HCT116 (cell line): Measurements from ENCODE around the gene PPP1CB. TPM values are rescaled to one million over a fixed set of nuclear protein-coding genes. Genes with fewer than 3 reads are reported as not detected.

ENCODE experiments used
- ATAC-seq: fragments of 200-7000 bp; cut with Tn5 transposase; 2 replicates; pipeline ENCODE4 v1.9.1; 2020; ENCODE audit warnings: mild to moderate bottlenecking, moderate library complexity
- BruUV-seq: library from RNA; stranded (reverse); fragments of 400-500 nt; replicated peaks from 2 replicates; lab custom pipeline; 2021; lab: Mats Ljungman, UMichigan
- CTCF ChIA-PET: fragments of 300-600 bp; sonication (Branson Sonifier 250); formaldehyde crosslinking; loops from one replicate; lab custom pipeline; 2021; ENCODE audit warnings: antibody characterized with exemption; lab: Charles Lee
- POLR2A ChIA-PET: fragments of 300-600, 350-600 bp; sonication (Branson Sonifier 250); formaldehyde crosslinking; loops from one replicate; lab custom pipeline; 2021; ENCODE audit warnings: antibody characterized with exemption; lab: Charles Lee
- RAD21 ChIA-PET, 2 experiments: fragments of 300-600 bp; sonication (Branson Sonifier 250); formaldehyde crosslinking; loops; one replicate each; lab custom pipeline; 2023; ENCODE audit warnings: low total read pairs in 2 of 2; ENCODE audit not compliant: uncharacterized antibody in 2 of 2, unreplicated experiment in 2 of 2, low non-redundant PET in 1 of 2; lab: Charles Lee
- DNase-seq: peaks from one replicate; pipeline ENCODE4 v3.0.0-alpha.2; 2010; ENCODE audit warnings: low read depth, low spot score
- H2AFZ ChIP-seq: fragments of 200-600 bp; shearing (Covaris generic), sonication (generic); 2 replicates; pipeline ENCODE4 v1.6.1; 2017; ENCODE audit warnings: low read depth, mixed run types, mixed read lengths, antibody characterized with exemption, low read length; ENCODE audit not compliant: poor library complexity, severe bottlenecking
- H3K27ac ChIP-seq: 2 replicates; pipeline ENCODE4 v1.5.1; 2012; ENCODE audit warnings: low read depth, low read length
- H3K27me3 ChIP-seq: fragments of 200-600 bp; sonication (generic); 2 replicates; pipeline ENCODE4 v1.6.1; 2016; ENCODE audit warnings: mixed run types, low read length, mixed read lengths; ENCODE audit not compliant: insufficient read depth
- H3K36me3 ChIP-seq, 2 experiments: fragments of 200-500 bp in 1 of 2; fragments of 200-600 bp in 1 of 2; sonication (Bioruptor generic) in 1 of 2; sonication (generic) in 1 of 2; 2 replicates each; pipeline versions ENCODE4 v1.5.1 to v1.6.1; 2014 to 2016; ENCODE audit warnings: low read length in 2 of 2, inconsistent platforms in 1 of 2, mixed read lengths in 1 of 2, mixed run types in 1 of 2; ENCODE audit not compliant: insufficient read depth in 2 of 2, control insufficient read depth in 1 of 2
- H3K4me1 ChIP-seq, 2 experiments: fragments of 200-600 bp in 1 of 2; sonication (generic) in 1 of 2; 2 replicates each; pipeline versions ENCODE4 v1.5.1 to v1.6.1; 2012 to 2017; ENCODE audit warnings: low read length in 2 of 2, inconsistent platforms in 1 of 2, mild to moderate bottlenecking in 1 of 2, mixed read lengths in 1 of 2, mixed run types in 1 of 2, moderate library complexity in 1 of 2; ENCODE audit not compliant: insufficient read depth in 2 of 2, control insufficient read depth in 1 of 2
- H3K4me2 ChIP-seq: fragments of 200-600 bp; sonication (generic); 2 replicates; pipeline ENCODE4 v1.6.1; 2017; ENCODE audit warnings: mixed run types, low read length, mixed read lengths
- H3K4me3 ChIP-seq, 2 experiments: fragments of 200-600 bp in 1 of 2; sonication (generic) in 1 of 2; replicated peaks in 1 of 2; 2 replicates each; pipeline ENCODE4 v1.5.1; 2011 to 2016; ENCODE audit warnings: low read length in 2 of 2, control low read depth in 1 of 2, low read depth in 1 of 2, mild to moderate bottlenecking in 1 of 2, mixed read lengths in 1 of 2, mixed run types in 1 of 2
- H3K79me2 ChIP-seq: fragments of 200-600 bp; sonication (generic); 2 replicates; pipeline ENCODE4 v1.6.1; 2017; ENCODE audit warnings: mild to moderate bottlenecking, mixed run types, low read length, moderate library complexity, mixed read lengths; ENCODE audit not compliant: insufficient read depth
- H3K9ac ChIP-seq: fragments of 200-600 bp; sonication (generic); 2 replicates; pipeline ENCODE4 v1.6.1; 2016; ENCODE audit warnings: low read length, mixed read lengths
- H3K9me2 ChIP-seq: fragments of 200-600 bp; sonication (generic), shearing (Covaris generic); 2 replicates; pipeline ENCODE4 v1.6.1; 2017; ENCODE audit warnings: mixed run types, mild to moderate bottlenecking, moderate library complexity; ENCODE audit not compliant: insufficient read depth
- H3K9me3 ChIP-seq, 2 experiments: fragments of 200-500 bp in 1 of 2; fragments of 200-600 bp in 1 of 2; sonication (Bioruptor generic) in 1 of 2; sonication (generic) in 1 of 2; 2 replicates each; pipeline ENCODE4 v1.6.1; 2014 to 2017; ENCODE audit warnings: low read length in 2 of 2, mixed read lengths in 2 of 2, inconsistent platforms in 1 of 2, low read depth in 1 of 2, mild to moderate bottlenecking in 1 of 2, mixed run types in 1 of 2, moderate library complexity in 1 of 2; ENCODE audit not compliant: control insufficient read depth in 1 of 2, insufficient read depth in 1 of 2
- H4K20me1 ChIP-seq: fragments of 200-600 bp; sonication (generic), shearing (Covaris generic); 2 replicates; pipeline ENCODE4 v1.6.1; 2017; ENCODE audit warnings: mixed run types, mild to moderate bottlenecking, moderate library complexity; ENCODE audit not compliant: insufficient read depth
- CBX3 ChIP-seq: IDR thresholded peaks from 2 replicates; pipeline ENCODE4 v1.6.1; 2012; ENCODE audit warnings: low read depth
- CEBPB ChIP-seq: IDR thresholded peaks from 2 replicates; pipeline ENCODE4 v1.6.1; 2012; ENCODE audit warnings: low read depth
- CTCF ChIP-seq, 3 experiments: fragments of 200-600 bp in 1 of 3; sonication (generic) in 1 of 3; IDR thresholded peaks in 2 of 3; conservative IDR thresholded peaks in 1 of 3; 2 replicates each; pipeline ENCODE4 v1.5.1; 2012 to 2017; ENCODE audit warnings: low read depth in 2 of 3, low read length in 2 of 3, antibody characterized with exemption in 1 of 3, borderline replicate concordance in 1 of 3, control low read depth in 1 of 3, mild to moderate bottlenecking in 1 of 3, mixed read lengths in 1 of 3, mixed run types in 1 of 3, moderate library complexity in 1 of 3; ENCODE audit not compliant: insufficient read depth in 1 of 3
- EGR1 ChIP-seq: IDR thresholded peaks from 2 replicates; pipeline ENCODE4 v1.6.1; 2012; ENCODE audit warnings: low read depth
- ELF1 ChIP-seq: IDR thresholded peaks from 2 replicates; pipeline ENCODE4 v1.6.1; 2012; ENCODE audit warnings: low read depth, borderline replicate concordance
- EZH2 ChIP-seq: fragments of 200-600 bp; sonication (generic); IDR thresholded peaks from 2 replicates; pipeline ENCODE4 v1.6.1; 2017; ENCODE audit warnings: antibody characterized with exemption, mixed run types
- POLR2A ChIP-seq: IDR thresholded peaks from 2 replicates; pipeline ENCODE4 v1.7.0; 2011; ENCODE audit warnings: borderline replicate concordance; ENCODE audit not compliant: insufficient read depth, insufficient read length; ENCODE audit errors: extremely low read depth
- SIN3A ChIP-seq: IDR thresholded peaks from 2 replicates; pipeline ENCODE4 v1.6.1; 2012; ENCODE audit warnings: low read depth
- SP1 ChIP-seq: IDR thresholded peaks from 2 replicates; pipeline ENCODE4 v1.6.1; 2012; ENCODE audit warnings: low read depth
- SRF ChIP-seq: IDR thresholded peaks from 2 replicates; pipeline ENCODE4 v1.6.1; 2012; ENCODE audit warnings: low read depth
- TCF7L2 ChIP-seq: IDR thresholded peaks from 2 replicates; pipeline ENCODE4 v1.7.0; 2011; ENCODE audit warnings: borderline replicate concordance, inconsistent platforms; ENCODE audit not compliant: insufficient read depth, insufficient read length; ENCODE audit errors: extremely low read depth
- ZFX ChIP-seq: fragments of 450-650 bp; IDR thresholded peaks from 2 replicates; pipeline ENCODE4 v1.6.1; 2017
- intact Hi-C: fragments of 100-400 bp; cut with micrococcal nuclease; formaldehyde crosslinking; loops from 2 replicates; pipeline ENCODE4 v1.10.0; 2022
- total RNA-seq: library from RNA; stranded (reverse); gene quantifications from one replicate; pipeline ENCODE4 v1.2.1, GENCODE V29; 2021; ENCODE audit not compliant: unreplicated experiment

The PPP1CB gene
- total RNA-seq, 1 experiment from 2014 or later = 174 TPM

GRCh38 chr2:28768422-28768821 lies 16.8 kb downstream of the PPP1CB start:
- ChIA-PET POLR2A (no interaction called here), RAD21 (no interaction called here), CTCF (no interaction called here)
- ATAC-seq = no peak
- no peaks in the 10 kb centered on the region for H3K9me2 ChIP-seq
- no peak overlapping the region for H3K9ac ChIP-seq
- H3K27ac ChIP-seq = no peak overlapping the region
- peaks cover 10% of the 10 kb centered on the region; the same call in 1 of the 2 replicates for H4K20me1 ChIP-seq
- H3K4me1 ChIP-seq = no peaks in the 10 kb centered on the region
- no peaks in the 10 kb centered on the region for H3K36me3 ChIP-seq
- H3K4me2 ChIP-seq = no peak overlapping the region
- no peaks in the 10 kb centered on the region for H3K27me3 ChIP-seq
- no TSS peak for BruUV-seq
- H3K4me3 ChIP-seq = no peak overlapping the region
- TF ChIP-seq CEBPB = no peak
- no peak for TF ChIP-seq SP1
- no peak for TF ChIP-seq SIN3A
- TF ChIP-seq CTCF (IDR thresholded peaks at IDR 0.05 in 2 of 3, conservative IDR thresholded peaks at IDR 0.05 in 1 of 3; ENCODE audit: borderline replicate concordance in 1 of 3, insufficient read depth in 1 of 3, low read depth in 2 of 3, low read length in 2 of 3) = no peak
- TF ChIP-seq ZFX = no peak
- TF ChIP-seq CBX3 = no peak
- no peak for TF ChIP-seq EGR1
- no peak for TF ChIP-seq ELF1
- no peak for TF ChIP-seq EZH2
- TF ChIP-seq POLR2A = no peak
- TF ChIP-seq SRF = no peak
- TF ChIP-seq TCF7L2 = no peak
- no peak for DNase-seq
- intact Hi-C loops = no loop called here
- H3K9me3 ChIP-seq = no peaks in the 10 kb centered on the region
- peaks cover 100% of the 10 kb centered on the region for H3K79me2 ChIP-seq
- H2AFZ ChIP-seq = no peak overlapping the region
